ENCODE measurements around the gene CMTM8. TPM values are rescaled to one million over a fixed set of nuclear protein-coding genes. Genes with fewer than 3 reads are reported as not detected.

Gene CMTM8
- total and polyA plus RNA-seq, 9 donors: 0.48 to 9.9 (median 2.1) TPM

GRCh38 chr3:32309654-32310242 is 71.3 kb downstream of the CMTM8 start:
- 83 to 86% (median 85%) methylated on average over 5 of the region's 5 CpGs for WGBS, 3 donors
- no peaks in the 10 kb centered on the region for H3K36me3 ChIP-seq
- TF ChIP-seq EP300 (IDR thresholded peaks at IDR 0.05): no peak
- no peak for TF ChIP-seq CTCF (IDR thresholded peaks at IDR 0.05)
- no peak for TF ChIP-seq POLR2A (IDR thresholded peaks at IDR 0.05)

GRCh38 chr3:32310336-32310735 is 71.9 kb downstream of the CMTM8 start:
- Histone ChIP-seq H3K4me3 (no peak overlapping the region), H3K4me1 (ENCODE audit: insufficient read depth) (peaks cover 3% of the 10 kb centered on the region), H3K9me3 (no peaks in the 10 kb centered on the region), H3K27me3 (no peaks in the 10 kb centered on the region), H3K36me3 (no peaks in the 10 kb centered on the region), H3K27ac (no peak overlapping the region)
- intact Hi-C loops (cut with DNase I): no loop called here
- TF ChIP-seq POLR2A (IDR thresholded peaks at IDR 0.05) (no peak), EP300 (IDR thresholded peaks at IDR 0.05) (no peak), CTCF (IDR thresholded peaks at IDR 0.05) (no peak)
- 53 to 68% (median 66%) methylated on average over 5 of the region's 5 CpGs for WGBS, 3 donors
- DNase-seq: no peak

More at GRCh38 chr3:32309654-32310242, 71.3 kb downstream of the CMTM8 start:
- no peaks in the 10 kb centered on the region for H3K27me3 ChIP-seq
- no peak for DNase-seq
- intact Hi-C loops (cut with DNase I): no loop called here
- peaks cover 5% of the 10 kb centered on the region for H3K4me1 ChIP-seq (ENCODE audit: insufficient read depth)
- no peaks in the 10 kb centered on the region for H3K9me3 ChIP-seq
- H3K27ac ChIP-seq: no peak overlapping the region
- H3K4me3 ChIP-seq: no peak overlapping the region

GRCh38 chr3:32310918-32311839 is 72.7 kb downstream of the CMTM8 start:
- H3K27ac ChIP-seq: no peak overlapping the region
- H3K4me1 ChIP-seq (ENCODE audit: insufficient read depth): peaks cover 5% of the 10 kb centered on the region
- H3K27me3 ChIP-seq: no peaks in the 10 kb centered on the region
- H3K4me3 ChIP-seq: no peak overlapping the region
- DNase-seq: no peak
- H3K36me3 ChIP-seq: no peaks in the 10 kb centered on the region
- 28 to 50% (median 44%) methylated on average over 15 of the region's 15 CpGs for WGBS, 3 donors
- no peaks in the 10 kb centered on the region for H3K9me3 ChIP-seq
- no peak for TF ChIP-seq POLR2A (IDR thresholded peaks at IDR 0.05)
- no peak for TF ChIP-seq EP300 (IDR thresholded peaks at IDR 0.05)
- no peak for TF ChIP-seq CTCF (IDR thresholded peaks at IDR 0.05)
- intact Hi-C loops (cut with DNase I): no loop called here

GRCh38 chr3:32312251-32312650 is 73.8 kb downstream of the CMTM8 start:
- H3K4me3 ChIP-seq: no peak overlapping the region
- 69 to 87% (median 83%) methylated on average over 1 of the region's 1 CpG for WGBS, 3 donors
- H3K9me3 ChIP-seq: no peaks in the 10 kb centered on the region
- H3K36me3 ChIP-seq: no peaks in the 10 kb centered on the region
- H3K27ac ChIP-seq: no peak overlapping the region
- no peaks in the 10 kb centered on the region for H3K27me3 ChIP-seq
- intact Hi-C loops (cut with DNase I): no loop called here
- TF ChIP-seq EP300 (IDR thresholded peaks at IDR 0.05) (no peak), CTCF (IDR thresholded peaks at IDR 0.05) (no peak), POLR2A (IDR thresholded peaks at IDR 0.05) (no peak)
- H3K4me1 ChIP-seq (ENCODE audit: insufficient read depth): peaks cover 5% of the 10 kb centered on the region
- no peak for DNase-seq
